ENCODE data around the gene SLC28A1. TPM values are rescaled to one million over a fixed set of nuclear protein-coding genes. Genes with fewer than 3 reads are reported as not detected.

Gene SLC28A1
- polyA plus RNA-seq, 1 of the 3 experiments (the other 2 are of a cell fraction): not detected

DNA sequence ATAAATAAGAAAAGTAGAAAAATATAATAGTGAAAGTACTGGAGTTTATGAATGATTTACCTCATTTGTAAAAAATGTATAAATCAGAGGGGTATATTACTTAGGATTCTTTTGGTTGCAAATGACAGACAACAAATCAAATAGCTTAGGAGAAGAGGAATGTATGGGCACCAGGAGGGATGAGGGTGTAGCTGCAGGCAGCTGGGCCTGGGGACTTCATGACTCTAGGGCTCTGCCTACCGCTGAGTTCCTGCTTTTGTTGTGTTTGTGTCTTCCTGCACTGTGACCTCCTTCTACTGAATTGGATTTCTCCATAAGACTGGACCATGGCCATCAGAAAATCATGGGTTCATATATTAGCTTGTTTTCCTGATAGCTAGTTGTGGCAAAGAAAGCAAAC is 69.3 kb downstream of the SLC28A1 start:
- POLR2A ChIA-PET: no interaction called here

More for the DNA sequence above, 69.3 kb downstream of the SLC28A1 start:
- H3K4me2 ChIP-seq: no peak overlapping the region
- H4K20me1 ChIP-seq (ENCODE audit: insufficient read depth): no peaks in the 10 kb centered on the region
- TF ChIP-seq MEF2A (IDR thresholded peaks at IDR 0.05; ENCODE audit: borderline replicate concordance, low read depth) (no peak), RXRA (IDR thresholded peaks at IDR 0.05; ENCODE audit: borderline replicate concordance, low read depth) (no peak), ELF1 (IDR thresholded peaks at IDR 0.05) (no peak), EP300 (IDR thresholded peaks at IDR 0.05; ENCODE audit: borderline replicate concordance in 1 of 2, low read depth in 1 of 2, low read length in 1 of 2) (no peak), EZH2phosphoT487 (IDR thresholded peaks at IDR 0.05; ENCODE audit: borderline replicate concordance, low read depth) (no peak), RFX5 (IDR thresholded peaks at IDR 0.05; ENCODE audit: low read length) (no peak), MXI1 (IDR thresholded peaks at IDR 0.05; ENCODE audit: low read depth, low read length) (no peak)
- TF ChIP-seq, protein P1, sequence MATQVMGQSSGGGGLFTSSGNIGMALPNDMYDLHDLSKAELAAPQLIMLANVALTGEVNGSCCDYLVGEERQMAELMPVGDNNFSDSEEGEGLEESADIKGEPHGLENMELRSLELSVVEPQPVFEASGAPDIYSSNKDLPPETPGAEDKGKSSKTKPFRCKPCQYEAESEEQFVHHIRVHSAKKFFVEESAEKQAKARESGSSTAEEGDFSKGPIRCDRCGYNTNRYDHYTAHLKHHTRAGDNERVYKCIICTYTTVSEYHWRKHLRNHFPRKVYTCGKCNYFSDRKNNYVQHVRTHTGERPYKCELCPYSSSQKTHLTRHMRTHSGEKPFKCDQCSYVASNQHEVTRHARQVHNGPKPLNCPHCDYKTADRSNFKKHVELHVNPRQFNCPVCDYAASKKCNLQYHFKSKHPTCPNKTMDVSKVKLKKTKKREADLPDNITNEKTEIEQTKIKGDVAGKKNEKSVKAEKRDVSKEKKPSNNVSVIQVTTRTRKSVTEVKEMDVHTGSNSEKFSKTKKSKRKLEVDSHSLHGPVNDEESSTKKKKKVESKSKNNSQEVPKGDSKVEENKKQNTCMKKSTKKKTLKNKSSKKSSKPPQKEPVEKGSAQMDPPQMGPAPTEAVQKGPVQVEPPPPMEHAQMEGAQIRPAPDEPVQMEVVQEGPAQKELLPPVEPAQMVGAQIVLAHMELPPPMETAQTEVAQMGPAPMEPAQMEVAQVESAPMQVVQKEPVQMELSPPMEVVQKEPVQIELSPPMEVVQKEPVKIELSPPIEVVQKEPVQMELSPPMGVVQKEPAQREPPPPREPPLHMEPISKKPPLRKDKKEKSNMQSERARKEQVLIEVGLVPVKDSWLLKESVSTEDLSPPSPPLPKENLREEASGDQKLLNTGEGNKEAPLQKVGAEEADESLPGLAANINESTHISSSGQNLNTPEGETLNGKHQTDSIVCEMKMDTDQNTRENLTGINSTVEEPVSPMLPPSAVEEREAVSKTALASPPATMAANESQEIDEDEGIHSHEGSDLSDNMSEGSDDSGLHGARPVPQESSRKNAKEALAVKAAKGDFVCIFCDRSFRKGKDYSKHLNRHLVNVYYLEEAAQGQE (IDR thresholded peaks at IDR 0.05; ENCODE audit: low read depth, low read length): no peak
- TF ChIP-seq, protein P2, sequence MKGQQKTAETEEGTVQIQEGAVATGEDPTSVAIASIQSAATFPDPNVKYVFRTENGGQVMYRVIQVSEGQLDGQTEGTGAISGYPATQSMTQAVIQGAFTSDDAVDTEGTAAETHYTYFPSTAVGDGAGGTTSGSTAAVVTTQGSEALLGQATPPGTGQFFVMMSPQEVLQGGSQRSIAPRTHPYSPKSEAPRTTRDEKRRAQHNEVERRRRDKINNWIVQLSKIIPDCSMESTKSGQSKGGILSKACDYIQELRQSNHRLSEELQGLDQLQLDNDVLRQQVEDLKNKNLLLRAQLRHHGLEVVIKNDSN (IDR thresholded peaks at IDR 0.05; ENCODE audit: borderline replicate concordance, low read depth): no peak
- TF ChIP-seq, protein P3, sequence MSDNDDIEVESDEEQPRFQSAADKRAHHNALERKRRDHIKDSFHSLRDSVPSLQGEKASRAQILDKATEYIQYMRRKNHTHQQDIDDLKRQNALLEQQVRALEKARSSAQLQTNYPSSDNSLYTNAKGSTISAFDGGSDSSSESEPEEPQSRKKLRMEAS (IDR thresholded peaks at IDR 0.05; ENCODE audit: low read depth): no peak
- TF ChIP-seq, protein P4, sequence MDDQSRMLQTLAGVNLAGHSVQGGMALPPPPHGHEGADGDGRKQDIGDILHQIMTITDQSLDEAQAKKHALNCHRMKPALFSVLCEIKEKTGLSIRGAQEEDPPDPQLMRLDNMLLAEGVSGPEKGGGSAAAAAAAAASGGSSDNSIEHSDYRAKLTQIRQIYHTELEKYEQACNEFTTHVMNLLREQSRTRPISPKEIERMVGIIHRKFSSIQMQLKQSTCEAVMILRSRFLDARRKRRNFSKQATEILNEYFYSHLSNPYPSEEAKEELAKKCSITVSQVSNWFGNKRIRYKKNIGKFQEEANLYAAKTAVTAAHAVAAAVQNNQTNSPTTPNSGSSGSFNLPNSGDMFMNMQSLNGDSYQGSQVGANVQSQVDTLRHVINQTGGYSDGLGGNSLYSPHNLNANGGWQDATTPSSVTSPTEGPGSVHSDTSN (IDR thresholded peaks at IDR 0.05): no peak
- TF ChIP-seq, protein P5, sequence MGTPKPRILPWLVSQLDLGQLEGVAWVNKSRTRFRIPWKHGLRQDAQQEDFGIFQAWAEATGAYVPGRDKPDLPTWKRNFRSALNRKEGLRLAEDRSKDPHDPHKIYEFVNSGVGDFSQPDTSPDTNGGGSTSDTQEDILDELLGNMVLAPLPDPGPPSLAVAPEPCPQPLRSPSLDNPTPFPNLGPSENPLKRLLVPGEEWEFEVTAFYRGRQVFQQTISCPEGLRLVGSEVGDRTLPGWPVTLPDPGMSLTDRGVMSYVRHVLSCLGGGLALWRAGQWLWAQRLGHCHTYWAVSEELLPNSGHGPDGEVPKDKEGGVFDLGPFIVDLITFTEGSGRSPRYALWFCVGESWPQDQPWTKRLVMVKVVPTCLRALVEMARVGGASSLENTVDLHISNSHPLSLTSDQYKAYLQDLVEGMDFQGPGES (IDR thresholded peaks at IDR 0.05; ENCODE audit: low read depth, low read length): no peak
- no peak overlapping the region for H3K27ac ChIP-seq (ENCODE audit: low read depth in 2 of 2, low read length in 1 of 2)
- H3K4me1 ChIP-seq (ENCODE audit: control insufficient read depth in 1 of 2, insufficient read depth in 2 of 2, low read depth in 1 of 2, low read length in 1 of 2): peaks cover 4 to 11% of the 10 kb centered on the region in 2 experiments; a peak in 3 of 4 replicates
- peaks cover 8% of the 10 kb centered on the region for H3F3A ChIP-seq (replicated peaks; ENCODE audit: insufficient read depth)
- H3K27me3 ChIP-seq (ENCODE audit: insufficient read depth): no peaks in the 10 kb centered on the region
- CTCF ChIA-PET: interaction anchor here (1.1 to 3.4 kb wide), 7 partner anchors 26 to 366 kb away, joined by 3 to 49 read pairs (median 4); partner anchors contain the start of gene PDE8A
- WGBS (ENCODE audit: low lambda C conversion rate): 80% methylated on average over 1 of the region's 1 CpG
- no peaks in the 10 kb centered on the region for H3K36me3 ChIP-seq (replicated peaks in 1 of 2; ENCODE audit: control insufficient read depth in 1 of 2, insufficient read depth in 2 of 2, low read length in 1 of 2)
- H3K9ac ChIP-seq: no peak overlapping the region
- no peaks in the 10 kb centered on the region for H3K9me3 ChIP-seq
- no peak for DNase-seq
- H3K79me2 ChIP-seq (ENCODE audit: insufficient read depth): no peaks in the 10 kb centered on the region
- H3K4me3 ChIP-seq (ENCODE audit: low read depth in 2 of 2, low read length in 1 of 2): no peak overlapping the region
- no peaks in the 10 kb centered on the region for H3K9me2 ChIP-seq
- no peak overlapping the region for H2AFZ ChIP-seq (ENCODE audit: low read depth)

All from SK-N-SH (cell line).